Right atrium auricular region (tissue), 2 donors: ENCODE results near the gene CLIP1. TPM values are rescaled to one million over a fixed set of nuclear protein-coding genes. Genes with fewer than 3 reads are reported as not detected.

Experiments
- DNase-seq: peaks from one replicate; pipeline ENCODE4 v3.0.0-alpha.2; 2019; ENCODE audit warnings: low spot score
- H3K27ac ChIP-seq, 2 donors: fragments of 200-600 bp; sonication (generic); 1 replicate in 1 of 2; 2 replicates in 1 of 2; pipeline ENCODE4 v1.5.1; 2016 to 2019
- H3K27me3 ChIP-seq, 2 donors: fragments of 200-600 bp; sonication (generic); one replicate each; pipeline versions ENCODE4 v1.5.1 to v1.6.0; 2017 to 2019
- H3K36me3 ChIP-seq: fragments of 200-600 bp; sonication (generic); one replicate; pipeline ENCODE4 v1.5.1; 2016
- H3K4me1 ChIP-seq, 2 donors: fragments of 200-600 bp; sonication (generic); one replicate each; pipeline versions ENCODE4 v1.5.1 to v1.6.0; 2017 to 2019
- H3K4me3 ChIP-seq, 2 donors: fragments of 200-600 bp; sonication (generic); 1 replicate in 1 of 2; 2 replicates in 1 of 2; pipeline ENCODE4 v1.5.1; 2017 to 2019; ENCODE audit warnings: mild to moderate bottlenecking in 1 of 2, moderate library complexity in 1 of 2
- H3K9me3 ChIP-seq, 2 donors: fragments of 200-600 bp; sonication (generic); one replicate each; pipeline ENCODE4 v1.5.1; 2019
- total RNA-seq, 2 donors: library from RNA; depleted of rRNA; stranded (reverse); fragments of >200 nt; gene quantifications; one replicate each; pipeline ENCODE4 v1.1.0, GENCODE V29; 2016
- TF ChIP-seq, protein P1 (sequence below), 2 donors: fragments of 200-600 bp; sonication (generic); IDR thresholded peaks; one replicate each; pipeline ENCODE4 v1.5.1; 2019; ENCODE audit warnings: antibody characterized with exemption in 2 of 2

The CLIP1 gene
- total RNA-seq, 2 donors from 2014 or later = 91.5 to 153 TPM

DNA sequence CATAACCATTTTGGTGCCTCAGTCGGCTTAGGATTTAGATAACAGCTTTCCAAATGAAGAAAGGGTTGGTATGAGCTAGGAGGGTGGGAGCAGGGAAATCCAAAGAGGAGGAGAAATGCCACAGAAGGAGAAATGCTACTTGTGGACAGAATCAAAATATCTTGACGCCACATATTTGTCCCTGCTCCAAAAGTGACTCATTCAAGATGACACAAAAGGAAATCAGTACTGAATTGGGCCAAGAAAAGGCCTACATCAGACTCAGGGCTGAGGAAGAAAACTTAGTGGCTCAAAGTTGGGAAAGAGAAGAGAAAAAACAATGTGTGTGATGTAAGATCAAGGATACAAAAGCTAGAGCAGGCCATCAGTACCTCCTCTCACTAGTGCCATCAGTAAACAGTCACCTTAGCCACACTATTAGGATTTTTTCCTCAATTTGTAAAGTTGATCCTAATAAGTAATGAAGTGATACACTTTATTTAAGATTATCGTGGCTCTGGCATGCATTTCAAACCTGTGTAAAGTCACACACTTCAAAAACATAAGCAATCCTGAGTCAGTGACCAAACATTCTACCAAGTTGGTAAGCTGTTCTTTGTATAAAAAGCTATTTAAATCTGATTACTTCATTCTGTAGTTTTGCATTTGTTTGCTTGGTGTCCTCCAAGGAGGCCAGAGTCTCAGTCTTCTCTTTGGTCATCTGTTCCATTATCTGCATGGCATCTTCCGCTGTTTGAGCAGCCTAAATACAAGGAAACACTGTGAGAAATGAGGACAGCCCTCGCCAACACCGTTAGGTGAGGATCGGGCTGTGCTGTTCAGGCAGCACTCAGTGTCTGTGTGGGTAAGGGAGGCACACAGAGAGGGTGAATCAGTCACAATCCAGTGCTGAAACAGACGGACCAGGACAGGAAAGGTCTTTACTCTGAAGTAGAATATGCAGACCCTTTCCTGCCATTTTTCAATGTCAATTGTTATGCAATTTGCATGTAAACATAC is 103.6 kb downstream of the CLIP1 start:
- Histone ChIP-seq H3K27me3 (no peaks in the 10 kb centered on the region), H3K27ac (peak overlapping the region; percentile 66 to 69), H3K9me3 (no peaks in the 10 kb centered on the region), H3K36me3 (peaks cover 50% of the 10 kb centered on the region), H3K4me3 (no peak overlapping the region), H3K4me1 (peaks cover 0 to 12% of the 10 kb centered on the region in 2 donors)
- TF ChIP-seq, protein P1, sequence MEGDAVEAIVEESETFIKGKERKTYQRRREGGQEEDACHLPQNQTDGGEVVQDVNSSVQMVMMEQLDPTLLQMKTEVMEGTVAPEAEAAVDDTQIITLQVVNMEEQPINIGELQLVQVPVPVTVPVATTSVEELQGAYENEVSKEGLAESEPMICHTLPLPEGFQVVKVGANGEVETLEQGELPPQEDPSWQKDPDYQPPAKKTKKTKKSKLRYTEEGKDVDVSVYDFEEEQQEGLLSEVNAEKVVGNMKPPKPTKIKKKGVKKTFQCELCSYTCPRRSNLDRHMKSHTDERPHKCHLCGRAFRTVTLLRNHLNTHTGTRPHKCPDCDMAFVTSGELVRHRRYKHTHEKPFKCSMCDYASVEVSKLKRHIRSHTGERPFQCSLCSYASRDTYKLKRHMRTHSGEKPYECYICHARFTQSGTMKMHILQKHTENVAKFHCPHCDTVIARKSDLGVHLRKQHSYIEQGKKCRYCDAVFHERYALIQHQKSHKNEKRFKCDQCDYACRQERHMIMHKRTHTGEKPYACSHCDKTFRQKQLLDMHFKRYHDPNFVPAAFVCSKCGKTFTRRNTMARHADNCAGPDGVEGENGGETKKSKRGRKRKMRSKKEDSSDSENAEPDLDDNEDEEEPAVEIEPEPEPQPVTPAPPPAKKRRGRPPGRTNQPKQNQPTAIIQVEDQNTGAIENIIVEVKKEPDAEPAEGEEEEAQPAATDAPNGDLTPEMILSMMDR (IDR thresholded peaks at IDR 0.05) = no peak
- no peak for DNase-seq

DNA sequence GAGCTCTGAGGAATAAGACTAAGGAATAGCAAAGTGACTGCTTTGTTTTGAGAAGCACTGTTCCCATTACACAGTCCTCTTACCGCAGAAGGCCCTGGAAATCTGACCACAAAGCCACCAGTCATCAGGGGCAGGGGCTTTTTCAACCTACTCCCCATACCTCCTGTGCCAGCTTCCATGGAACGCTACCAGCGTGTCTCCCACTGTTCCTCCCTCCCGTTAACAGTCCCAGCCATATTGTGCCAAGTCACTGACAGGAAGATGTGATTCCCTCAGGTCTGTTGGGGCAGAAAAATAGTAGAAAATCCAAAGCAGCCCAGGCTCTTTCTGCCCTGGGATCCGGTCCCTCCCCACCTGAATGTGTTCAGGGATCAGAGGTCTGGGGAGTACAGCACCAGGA is 109.5 kb downstream of the CLIP1 start:
- no peaks in the 10 kb centered on the region for H3K9me3 ChIP-seq
- no peaks in the 10 kb centered on the region for H3K27me3 ChIP-seq
- DNase-seq = no peak
- H3K27ac ChIP-seq = no peak overlapping the region
- no peak overlapping the region for H3K4me3 ChIP-seq
- peaks cover 61% of the 10 kb centered on the region for H3K36me3 ChIP-seq
- TF ChIP-seq, protein P1 (IDR thresholded peaks at IDR 0.05) = no peak
- H3K4me1 ChIP-seq = no peaks in the 10 kb centered on the region

DNA sequence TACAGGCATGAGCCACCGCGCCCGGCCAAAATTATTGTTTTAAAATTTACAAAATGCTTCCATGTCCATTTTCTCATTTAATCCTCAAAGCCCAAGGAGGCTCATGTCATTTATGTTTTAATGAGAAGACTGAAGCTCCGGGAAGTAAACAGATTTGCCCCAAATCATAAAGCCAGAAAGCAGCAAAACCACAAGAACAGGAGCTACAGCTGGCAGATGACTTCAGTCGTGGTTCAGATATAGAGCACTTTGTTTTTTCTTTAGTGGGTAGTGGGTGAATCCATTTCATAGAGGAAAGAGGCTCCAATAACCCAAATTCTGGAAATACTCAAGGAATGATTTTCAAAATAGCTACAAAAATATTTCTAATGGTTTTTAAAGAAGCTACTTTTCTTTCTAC is 110.8 kb downstream of the CLIP1 start:
- no peak overlapping the region for H3K27ac ChIP-seq
- no peaks in the 10 kb centered on the region for H3K4me1 ChIP-seq
- peaks cover 69% of the 10 kb centered on the region for H3K36me3 ChIP-seq
- TF ChIP-seq, protein P1 (IDR thresholded peaks at IDR 0.05) = no peak
- H3K4me3 ChIP-seq = no peak overlapping the region
- no peaks in the 10 kb centered on the region for H3K27me3 ChIP-seq
- no peaks in the 10 kb centered on the region for H3K9me3 ChIP-seq
- no peak for DNase-seq

DNA sequence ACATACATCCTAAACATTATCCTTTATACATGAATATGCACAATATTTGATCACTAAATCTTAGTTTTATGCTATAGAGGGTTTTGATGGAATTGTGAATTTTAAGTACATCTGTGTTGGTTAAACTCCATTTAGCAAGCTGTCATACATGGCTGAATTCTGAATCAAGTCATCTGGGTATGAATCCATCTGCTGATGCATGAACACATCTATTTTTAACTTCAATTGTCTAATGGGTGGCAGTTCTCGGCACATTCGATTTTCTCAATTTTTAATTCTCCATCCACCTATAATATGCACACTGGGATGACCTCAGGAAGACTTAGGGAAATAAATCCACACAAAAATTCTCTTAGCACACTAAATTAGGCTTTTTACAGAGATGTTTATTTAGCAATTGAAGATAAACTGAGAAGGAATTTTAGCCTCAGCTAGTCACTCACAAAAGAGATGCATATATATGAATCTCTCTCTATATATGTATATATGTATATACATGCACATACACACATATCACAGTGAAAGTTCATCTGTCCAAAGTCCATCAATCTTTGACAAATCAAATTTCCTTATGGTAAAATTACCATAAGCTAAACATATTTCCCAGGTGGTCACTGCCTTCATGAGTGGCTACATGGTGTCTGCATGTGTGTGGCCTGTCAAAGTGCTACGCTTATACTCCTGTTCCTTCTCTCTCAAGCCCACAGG is 111.7 kb downstream of the CLIP1 start:
- no peak overlapping the region for H3K4me3 ChIP-seq
- no peaks in the 10 kb centered on the region for H3K9me3 ChIP-seq
- peaks cover 67% of the 10 kb centered on the region for H3K36me3 ChIP-seq
- no peaks in the 10 kb centered on the region for H3K27me3 ChIP-seq
- H3K4me1 ChIP-seq = no peaks in the 10 kb centered on the region
- TF ChIP-seq, protein P1 (IDR thresholded peaks at IDR 0.05) = no peak
- no peak overlapping the region for H3K27ac ChIP-seq
- DNase-seq = no peak

DNA sequence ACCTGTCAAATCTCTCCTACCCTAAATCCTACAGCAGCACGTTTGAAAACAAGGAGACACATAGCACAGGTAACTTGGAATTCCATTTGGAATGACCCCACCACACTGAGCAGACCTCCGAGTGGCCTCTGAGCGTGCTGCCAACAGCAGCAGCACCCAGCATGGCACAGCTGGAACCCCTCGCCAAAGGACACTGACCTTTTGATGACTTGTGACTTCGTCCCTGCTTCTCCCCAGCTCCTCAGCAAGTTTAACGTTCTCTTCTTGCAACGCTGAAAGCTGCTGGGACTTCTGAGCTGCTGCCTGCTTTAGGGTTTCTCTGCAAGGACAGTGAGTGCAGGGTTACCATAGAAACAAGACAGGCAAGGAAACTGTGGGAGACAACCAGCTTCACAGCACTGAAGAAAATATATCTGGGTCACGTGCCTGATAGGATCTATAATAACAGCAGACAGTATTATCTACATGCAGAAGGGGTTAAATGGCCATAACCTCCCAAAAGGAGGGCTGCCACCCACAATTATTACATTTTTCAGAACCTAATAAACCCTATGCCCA is 112.8 kb downstream of the CLIP1 start:
- H3K4me1 ChIP-seq = no peaks in the 10 kb centered on the region
- peaks cover 65% of the 10 kb centered on the region for H3K36me3 ChIP-seq
- no peak for DNase-seq
- H3K9me3 ChIP-seq = no peaks in the 10 kb centered on the region
- no peak overlapping the region for H3K27ac ChIP-seq
- no peaks in the 10 kb centered on the region for H3K27me3 ChIP-seq
- TF ChIP-seq, protein P1 (IDR thresholded peaks at IDR 0.05) = no peak
- no peak overlapping the region for H3K4me3 ChIP-seq
